BLaER1 (cell line): ENCODE measurements around the gene CDH13.

Experiments used
- H3K27ac ChIP-seq: shearing (Covaris generic); formaldehyde crosslinking; 2 replicates; pipeline ENCODE4 v1.8.1; 2022
- H3K27me3 ChIP-seq: shearing (Covaris generic); formaldehyde crosslinking; 2 replicates; pipeline ENCODE4 v1.8.1; 2022
- H3K36me3 ChIP-seq: shearing (Covaris generic); formaldehyde crosslinking; 2 replicates; pipeline ENCODE4 v1.8.1; 2022
- H3K4me1 ChIP-seq: shearing (Covaris generic); formaldehyde crosslinking; 2 replicates; pipeline ENCODE4 v1.8.1; 2022
- H3K4me2 ChIP-seq: shearing (Covaris generic); formaldehyde crosslinking; 2 replicates; pipeline ENCODE4 v1.8.1; 2022
- H3K4me3 ChIP-seq: shearing (Covaris generic); formaldehyde crosslinking; 2 replicates; pipeline ENCODE4 v1.8.1; 2022
- H3K9ac ChIP-seq: shearing (Covaris generic); formaldehyde crosslinking; 2 replicates; pipeline ENCODE4 v1.8.1; 2022
- H3K9me3 ChIP-seq: shearing (Covaris generic); formaldehyde crosslinking; 2 replicates; pipeline ENCODE4 v1.8.1; 2022
- H4K20me1 ChIP-seq: shearing (Covaris generic); formaldehyde crosslinking; 2 replicates; pipeline ENCODE4 v1.8.1; 2022
- Cebpa-rat ChIP-seq: shearing (Covaris generic); IDR thresholded peaks from 2 replicates; pipeline ENCODE4 v1.8.1; 2022

CDH13 gene

GRCh38 chr16:83224642-83225041, 597.9 kb downstream of the CDH13 start:
- Histone ChIP-seq H4K20me1 (no peaks in the 10 kb centered on the region), H3K4me1 (no peaks in the 10 kb centered on the region), H3K27me3 (no peaks in the 10 kb centered on the region), H3K4me3 (no peak overlapping the region), H3K9me3 (no peaks in the 10 kb centered on the region), H3K4me2 (no peak overlapping the region), H3K36me3 (no peaks in the 10 kb centered on the region), H3K27ac (no peak overlapping the region), H3K9ac (no peak overlapping the region)
- TF ChIP-seq Cebpa-rat, result no peak

GRCh38 chr16:83227336-83227735, 600.6 kb downstream of the CDH13 start:
- no peaks in the 10 kb centered on the region for H3K36me3 ChIP-seq
- no peak overlapping the region for H3K9ac ChIP-seq
- no peaks in the 10 kb centered on the region for H3K9me3 ChIP-seq
- H3K4me3 ChIP-seq, result no peak overlapping the region
- H4K20me1 ChIP-seq, result no peaks in the 10 kb centered on the region
- no peak overlapping the region for H3K4me2 ChIP-seq
- H3K27ac ChIP-seq, result no peak overlapping the region
- TF ChIP-seq Cebpa-rat, result no peak
- no peaks in the 10 kb centered on the region for H3K27me3 ChIP-seq
- no peaks in the 10 kb centered on the region for H3K4me1 ChIP-seq

GRCh38 chr16:83231729-83232128, 605.0 kb downstream of the CDH13 start:
- no peak for TF ChIP-seq Cebpa-rat
- no peak overlapping the region for H3K4me2 ChIP-seq
- H3K36me3 ChIP-seq, result no peaks in the 10 kb centered on the region
- no peaks in the 10 kb centered on the region for H3K27me3 ChIP-seq
- H3K4me1 ChIP-seq, result no peaks in the 10 kb centered on the region
- no peak overlapping the region for H3K4me3 ChIP-seq
- H3K27ac ChIP-seq, result no peak overlapping the region
- no peaks in the 10 kb centered on the region for H3K9me3 ChIP-seq
- H3K9ac ChIP-seq, result no peak overlapping the region
- no peaks in the 10 kb centered on the region for H4K20me1 ChIP-seq

GRCh38 chr16:83233153-83233552, 606.4 kb downstream of the CDH13 start:
- Histone ChIP-seq H3K9me3 (no peaks in the 10 kb centered on the region), H3K9ac (no peak overlapping the region), H3K4me2 (no peak overlapping the region), H4K20me1 (no peaks in the 10 kb centered on the region), H3K27me3 (no peaks in the 10 kb centered on the region), H3K27ac (no peak overlapping the region), H3K4me1 (no peaks in the 10 kb centered on the region), H3K4me3 (no peak overlapping the region), H3K36me3 (no peaks in the 10 kb centered on the region)
- no peak for TF ChIP-seq Cebpa-rat

GRCh38 chr16:83238949-83239691, 612.4 kb downstream of the CDH13 start:
- Histone ChIP-seq H3K27me3 (no peaks in the 10 kb centered on the region), H3K4me1 (no peaks in the 10 kb centered on the region), H3K4me3 (no peak overlapping the region), H3K36me3 (no peaks in the 10 kb centered on the region), H3K9me3 (no peaks in the 10 kb centered on the region), H3K9ac (no peak overlapping the region), H3K4me2 (no peak overlapping the region), H4K20me1 (no peaks in the 10 kb centered on the region), H3K27ac (no peak overlapping the region)
- no peak for TF ChIP-seq Cebpa-rat

- H3K27ac ChIP-seq, result no peak overlapping the region
- no peaks in the 10 kb centered on the region for H3K27me3 ChIP-seq
- no peak overlapping the region for H3K9ac ChIP-seq
- H3K9me3 ChIP-seq, result no peaks in the 10 kb centered on the region
- no peaks in the 10 kb centered on the region for H3K4me1 ChIP-seq
- H3K4me2 ChIP-seq, result no peak overlapping the region
- no peaks in the 10 kb centered on the region for H4K20me1 ChIP-seq
- no peak for TF ChIP-seq Cebpa-rat
- H3K4me3 ChIP-seq, result no peak overlapping the region
- H3K36me3 ChIP-seq, result no peaks in the 10 kb centered on the region
These were observed 617.3 kb downstream of the CDH13 start for GRCh38 chr16:83244057-83244456.

- Histone ChIP-seq H3K9me3 (no peaks in the 10 kb centered on the region), H3K9ac (no peak overlapping the region), H4K20me1 (no peaks in the 10 kb centered on the region), H3K4me2 (no peak overlapping the region), H3K36me3 (no peaks in the 10 kb centered on the region), H3K27ac (no peak overlapping the region), H3K27me3 (no peaks in the 10 kb centered on the region), H3K4me3 (no peak overlapping the region), H3K4me1 (no peaks in the 10 kb centered on the region)
- no peak for TF ChIP-seq Cebpa-rat
These were observed 618.3 kb downstream of the CDH13 start for GRCh38 chr16:83245061-83245460.

- H3K27me3 ChIP-seq, result no peaks in the 10 kb centered on the region
- no peak overlapping the region for H3K9ac ChIP-seq
- no peak overlapping the region for H3K4me2 ChIP-seq
- no peaks in the 10 kb centered on the region for H3K36me3 ChIP-seq
- no peaks in the 10 kb centered on the region for H3K4me1 ChIP-seq
- TF ChIP-seq Cebpa-rat, result no peak
- no peaks in the 10 kb centered on the region for H3K9me3 ChIP-seq
- no peak overlapping the region for H3K27ac ChIP-seq
- no peak overlapping the region for H3K4me3 ChIP-seq
- no peaks in the 10 kb centered on the region for H4K20me1 ChIP-seq
These were observed 621.1 kb downstream of the CDH13 start for GRCh38 chr16:83247767-83248372.

GRCh38 chr16:83248735-83249463, 622.1 kb downstream of the CDH13 start:
- Histone ChIP-seq H3K9me3 (no peaks in the 10 kb centered on the region), H3K9ac (no peak overlapping the region), H3K27me3 (no peaks in the 10 kb centered on the region), H3K4me1 (no peaks in the 10 kb centered on the region), H4K20me1 (no peaks in the 10 kb centered on the region), H3K27ac (no peak overlapping the region), H3K36me3 (no peaks in the 10 kb centered on the region), H3K4me3 (no peak overlapping the region), H3K4me2 (no peak overlapping the region)
- no peak for TF ChIP-seq Cebpa-rat

- no peak for TF ChIP-seq Cebpa-rat
- Histone ChIP-seq H3K27ac (no peak overlapping the region), H3K9ac (no peak overlapping the region), H3K4me3 (no peak overlapping the region), H3K36me3 (no peaks in the 10 kb centered on the region), H3K4me1 (no peaks in the 10 kb centered on the region), H3K4me2 (no peak overlapping the region), H3K27me3 (no peaks in the 10 kb centered on the region), H3K9me3 (no peaks in the 10 kb centered on the region), H4K20me1 (no peaks in the 10 kb centered on the region)
These were observed 626.8 kb downstream of the CDH13 start for GRCh38 chr16:83253521-83253920.
